Ovary (tissue), 10 donors: ENCODE results near the gene TUBGCP4. TPM values are rescaled to one million over a fixed set of nuclear protein-coding genes. Genes with fewer than 3 reads are reported as not detected.
A peak's percentile ranks its signal among the peaks of the same experiment; 100 is the strongest.

Experiments
- DNase-seq, 5 donors: peaks; one replicate each; pipeline ENCODE4 v3.0.0-alpha.2; 2019 to 2020
- H3K27ac ChIP-seq, 2 donors: fragments of 200-600 bp; one replicate each; pipeline versions ENCODE4 v1.5.1 to v1.8.0; 2019 to 2022
- H3K27me3 ChIP-seq: fragments of 200-600 bp; one replicate; pipeline ENCODE4 v1.8.0; 2022
- H3K36me3 ChIP-seq: fragments of 200-600 bp; sonication (generic); one replicate; pipeline ENCODE4 v1.5.1; 2019
- H3K4me1 ChIP-seq: one replicate; pipeline ENCODE4 v1.8.1; 2013; ENCODE audit warnings: mild to moderate bottlenecking, moderate library complexity; ENCODE audit not compliant: insufficient read depth
- H3K4me3 ChIP-seq: fragments of 200-600 bp; sonication (generic); one replicate; pipeline ENCODE4 v1.5.1; 2017
- H3K9me3 ChIP-seq, 2 donors: fragments of 200-600 bp in 1 of 2; sonication (generic) in 1 of 2; one replicate each; pipeline versions ENCODE4 v1.5.1 to v1.8.1; 2013 to 2019; ENCODE audit warnings: mild to moderate bottlenecking in 1 of 2, moderate library complexity in 1 of 2
- EP300 ChIP-seq: sonication (generic); formaldehyde crosslinking; IDR thresholded peaks from one replicate; pipeline ENCODE4 v1.6.1; 2017; ENCODE audit warnings: antibody characterized with exemption
- POLR2A ChIP-seq: fragments of 450-650 bp; IDR thresholded peaks from one replicate; pipeline ENCODE4 v1.6.1; 2017; ENCODE audit warnings: antibody characterized with exemption, mild to moderate bottlenecking, moderate library complexity
- WGBS, 3 donors: extraction: QIAGEN DNeasy Blood & Tissue Kit in 1 of 3; methylation state at CpG; one replicate each; pipeline versions ENCODE4 v1.1.5 to v1.1.7; 2013 to 2017; 5-methylcytosine and 5-hydroxymethylcytosine counted together
- intact Hi-C, 4 donors: fragments of 100-400 bp; cut with DNase I; formaldehyde crosslinking; loops; one replicate each; pipeline versions ENCODE4 v1.11.0 to v1.15.1; 2022 to 2023
- long read RNA-seq, 3 donors: library from polyadenylated mRNA in 2 of 3; unstranded in 2 of 3; transcript quantifications; one replicate each; pipeline ENCODE4 v2.0.0 and lab custom pipeline, GENCODE V29; 2021 to 2026
- polyA plus RNA-seq, 2 donors: library from polyadenylated mRNA; stranded (reverse); fragments of 200-250 nt in 1 of 2; fragments of 350-450 nt in 1 of 2; fragmentation: Illumina TruSeq in 1 of 2; extraction: RNeasy Lipid Tissue Mini Kit (QIAGEN cat#74804) in 1 of 2; gene quantifications; one replicate each; pipeline ENCODE4 v1.2.3, GENCODE V29; 2013 to 2014
- total RNA-seq, 7 donors: library from RNA; depleted of rRNA in 2 of 7; stranded (reverse); fragments of >200 nt in 2 of 7; fragmentation: NEBNext Ultra II Directional in 3 of 7; extraction: Animal tissue kit (Norgen Biotek cat#: 25700) in 3 of 7; gene quantifications; one replicate each; pipeline versions ENCODE4 v1.1.0 to v1.2.4, GENCODE V29; 2016 to 2023
- TF ChIP-seq, protein P1 (sequence below), 3 donors: fragments of 450-650 bp in 2 of 3; fragments of 200-600 bp in 1 of 3; IDR thresholded peaks; one replicate each; pipeline versions ENCODE4 v1.5.1 to v1.8.0; 2016 to 2022; ENCODE audit warnings: antibody characterized with exemption in 3 of 3, mild to moderate bottlenecking in 1 of 3
- donor health status: DM: no; HTN: no; CAD: no; lungs with moderate emphysema.
- donor health status: DM: no; HTN: no; CAD: no.
- donor health status: Bipolar disorder and iron deficiency.
- donor health status: DM: yes; HTN: yes; CAD: no.
- donor health status: DM: no; HTN: no; CAD: no.
- donor health status: DM: yes; HTN: yes; CAD: no.

Gene TUBGCP4, protein sequence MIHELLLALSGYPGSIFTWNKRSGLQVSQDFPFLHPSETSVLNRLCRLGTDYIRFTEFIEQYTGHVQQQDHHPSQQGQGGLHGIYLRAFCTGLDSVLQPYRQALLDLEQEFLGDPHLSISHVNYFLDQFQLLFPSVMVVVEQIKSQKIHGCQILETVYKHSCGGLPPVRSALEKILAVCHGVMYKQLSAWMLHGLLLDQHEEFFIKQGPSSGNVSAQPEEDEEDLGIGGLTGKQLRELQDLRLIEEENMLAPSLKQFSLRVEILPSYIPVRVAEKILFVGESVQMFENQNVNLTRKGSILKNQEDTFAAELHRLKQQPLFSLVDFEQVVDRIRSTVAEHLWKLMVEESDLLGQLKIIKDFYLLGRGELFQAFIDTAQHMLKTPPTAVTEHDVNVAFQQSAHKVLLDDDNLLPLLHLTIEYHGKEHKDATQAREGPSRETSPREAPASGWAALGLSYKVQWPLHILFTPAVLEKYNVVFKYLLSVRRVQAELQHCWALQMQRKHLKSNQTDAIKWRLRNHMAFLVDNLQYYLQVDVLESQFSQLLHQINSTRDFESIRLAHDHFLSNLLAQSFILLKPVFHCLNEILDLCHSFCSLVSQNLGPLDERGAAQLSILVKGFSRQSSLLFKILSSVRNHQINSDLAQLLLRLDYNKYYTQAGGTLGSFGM
- total RNA-seq (10 to 100 TPM; 10.8 to 17.0 (median 15.4) TPM), polyA plus RNA-seq (10 to 100 TPM in 1 of 2 donors, 1 to 10 TPM in 1; 5.0 to 15.7 TPM)
- long read RNA-seq, donor 1, full-length matches to known transcripts = 33 of 100 reads
- long read RNA-seq, donor 1, partial matches to known transcripts = 7 of 100 reads
- long read RNA-seq, donor 1, other reads (novel, unspliced or antisense) = 60 of 100 reads
- long read RNA-seq, donor 2, full-length matches to known transcripts = 3 of 327 reads
- long read RNA-seq, donor 2, partial matches to known transcripts = 324 of 327 reads
- long read RNA-seq, donor 2, other reads (novel, unspliced or antisense) = 0 of 327 reads
- long read RNA-seq, donor 3, full-length matches to known transcripts = 13 of 29 reads
- long read RNA-seq, donor 3, partial matches to known transcripts = 2 of 29 reads
- long read RNA-seq, donor 3, other reads (novel, unspliced or antisense) = 14 of 29 reads

DNA sequence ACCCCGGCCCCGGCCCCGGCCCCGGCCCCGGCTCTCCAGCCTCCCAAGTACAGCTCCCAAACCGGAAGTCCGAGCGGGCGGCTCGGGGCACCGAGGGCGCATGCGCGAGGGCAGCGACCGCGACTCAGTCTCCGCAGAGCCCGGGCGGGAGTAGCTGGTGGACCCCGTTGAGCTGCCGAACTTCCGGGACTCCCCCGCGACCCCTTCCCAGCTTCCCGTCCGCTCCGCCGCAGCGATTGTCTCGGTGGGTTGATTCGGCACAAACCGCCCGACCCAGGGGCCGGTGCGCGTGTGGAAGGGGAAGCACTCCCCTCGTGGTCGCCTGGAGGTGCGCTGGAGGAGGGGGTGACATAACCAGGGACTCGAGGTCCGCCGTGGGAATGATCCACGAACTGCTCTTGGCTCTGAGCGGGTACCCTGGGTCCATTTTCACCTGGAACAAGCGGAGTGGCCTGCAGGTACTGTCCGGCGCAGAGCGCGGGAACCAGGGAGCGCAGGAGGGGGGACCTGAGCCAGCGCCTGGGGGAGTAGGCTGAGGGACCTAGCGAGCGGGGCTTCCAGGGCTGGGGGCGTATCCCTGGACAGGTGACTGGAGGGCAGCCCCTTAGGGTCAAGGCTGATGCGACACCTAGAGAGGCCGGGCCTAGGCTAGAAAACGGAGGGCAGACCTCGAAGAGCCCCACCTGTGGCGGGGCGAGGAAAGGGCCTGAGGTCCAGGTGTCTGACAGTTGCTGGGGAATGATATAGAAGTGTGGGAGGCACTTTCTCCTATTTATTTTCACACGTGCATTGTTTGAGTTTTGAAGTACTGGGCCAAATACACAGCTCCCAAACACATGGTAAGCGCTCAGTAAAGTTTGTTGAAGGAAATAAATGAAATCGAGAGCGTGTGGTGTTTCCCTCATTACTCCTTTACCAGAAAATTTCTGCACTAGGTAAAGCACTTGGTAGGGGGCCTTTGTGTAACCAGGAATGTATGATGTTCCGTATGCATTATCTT lies at the start of gene TUBGCP4, which contains the start of gene ZSCAN29:
TSS of gene TUBGCP4 (plus strand) at position 127 of the 1,000 bp plus-strand sequence. CDS start at position 381, 254 bp downstream.
TSS of gene ZSCAN29 (minus strand) at position 69 of the 1,000 bp plus-strand sequence. CDS start 1,130 bp downstream, outside the sequence.
- peaks cover 9% of the 10 kb centered on the region for H3K4me1 ChIP-seq
- peak; percentile 76 to 87 (median 82) for DNase-seq
- no peaks in the 10 kb centered on the region for H3K9me3 ChIP-seq
- WGBS, 3 donors = 3 to 4% (median 3%) methylated on average over 58 to 66 of the region's 66 CpGs
- H3K4me3 ChIP-seq = peak within 1 kb of the TSS; percentile 94
- intact Hi-C loops = no loop called here
- no peaks in the 10 kb centered on the region for H3K36me3 ChIP-seq
- H3K27ac ChIP-seq = peak within 1 kb of the TSS in 1 of 2 donors; percentile 77
- TF ChIP-seq EP300 (no peak), POLR2A (no peak)
- TF ChIP-seq, protein P1, sequence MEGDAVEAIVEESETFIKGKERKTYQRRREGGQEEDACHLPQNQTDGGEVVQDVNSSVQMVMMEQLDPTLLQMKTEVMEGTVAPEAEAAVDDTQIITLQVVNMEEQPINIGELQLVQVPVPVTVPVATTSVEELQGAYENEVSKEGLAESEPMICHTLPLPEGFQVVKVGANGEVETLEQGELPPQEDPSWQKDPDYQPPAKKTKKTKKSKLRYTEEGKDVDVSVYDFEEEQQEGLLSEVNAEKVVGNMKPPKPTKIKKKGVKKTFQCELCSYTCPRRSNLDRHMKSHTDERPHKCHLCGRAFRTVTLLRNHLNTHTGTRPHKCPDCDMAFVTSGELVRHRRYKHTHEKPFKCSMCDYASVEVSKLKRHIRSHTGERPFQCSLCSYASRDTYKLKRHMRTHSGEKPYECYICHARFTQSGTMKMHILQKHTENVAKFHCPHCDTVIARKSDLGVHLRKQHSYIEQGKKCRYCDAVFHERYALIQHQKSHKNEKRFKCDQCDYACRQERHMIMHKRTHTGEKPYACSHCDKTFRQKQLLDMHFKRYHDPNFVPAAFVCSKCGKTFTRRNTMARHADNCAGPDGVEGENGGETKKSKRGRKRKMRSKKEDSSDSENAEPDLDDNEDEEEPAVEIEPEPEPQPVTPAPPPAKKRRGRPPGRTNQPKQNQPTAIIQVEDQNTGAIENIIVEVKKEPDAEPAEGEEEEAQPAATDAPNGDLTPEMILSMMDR (IDR thresholded peaks at IDR 0.05) = no peak
- H3K27me3 ChIP-seq = no peaks in the 10 kb centered on the region

DNA sequence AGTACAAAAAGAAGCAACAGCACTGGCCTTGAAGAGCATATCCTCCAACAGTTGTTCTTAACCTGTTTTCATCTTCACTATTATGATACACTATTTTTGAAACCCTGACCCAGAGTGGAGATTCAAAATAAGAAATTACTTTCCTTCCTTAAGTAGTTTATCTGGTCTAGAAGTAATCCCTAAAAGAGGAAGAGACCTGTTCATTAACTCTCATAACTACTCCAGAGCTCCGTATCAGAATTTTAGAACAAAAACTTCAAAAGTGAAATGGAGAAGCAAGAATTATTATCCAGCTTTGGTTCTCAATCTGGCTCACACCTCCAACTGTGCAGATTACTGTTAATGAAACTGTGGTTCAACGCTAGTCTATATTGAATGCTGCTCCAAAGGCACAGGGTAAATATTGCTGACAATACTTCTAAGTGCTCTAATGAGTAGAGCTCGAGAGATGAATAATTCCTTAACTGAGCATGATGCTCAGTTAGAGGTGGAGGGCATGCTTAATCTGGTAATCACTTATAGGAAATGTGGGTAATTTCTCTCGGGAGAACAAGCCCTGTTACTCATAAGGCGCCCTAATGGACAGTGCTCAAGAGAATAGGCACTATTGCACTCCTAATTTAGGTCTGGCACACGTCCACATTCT lies 45.7 kb upstream of the TUBGCP4 start:
- DNase-seq = no peak
- 69 to 74% (median 71%) methylated on average over 6 of the region's 6 CpGs for WGBS, 3 donors
- Histone ChIP-seq H3K9me3 (no peaks in the 10 kb centered on the region), H3K4me3 (no peak overlapping the region), H3K27ac (no peak overlapping the region), H3K4me1 (peaks cover 10% of the 10 kb centered on the region), H3K27me3 (no peaks in the 10 kb centered on the region), H3K36me3 (no peaks in the 10 kb centered on the region)
- no peak for TF ChIP-seq POLR2A
- TF ChIP-seq, protein P1 (IDR thresholded peaks at IDR 0.05) = no peak
- TF ChIP-seq EP300 = no peak
- intact Hi-C loops = no loop called here

DNA sequence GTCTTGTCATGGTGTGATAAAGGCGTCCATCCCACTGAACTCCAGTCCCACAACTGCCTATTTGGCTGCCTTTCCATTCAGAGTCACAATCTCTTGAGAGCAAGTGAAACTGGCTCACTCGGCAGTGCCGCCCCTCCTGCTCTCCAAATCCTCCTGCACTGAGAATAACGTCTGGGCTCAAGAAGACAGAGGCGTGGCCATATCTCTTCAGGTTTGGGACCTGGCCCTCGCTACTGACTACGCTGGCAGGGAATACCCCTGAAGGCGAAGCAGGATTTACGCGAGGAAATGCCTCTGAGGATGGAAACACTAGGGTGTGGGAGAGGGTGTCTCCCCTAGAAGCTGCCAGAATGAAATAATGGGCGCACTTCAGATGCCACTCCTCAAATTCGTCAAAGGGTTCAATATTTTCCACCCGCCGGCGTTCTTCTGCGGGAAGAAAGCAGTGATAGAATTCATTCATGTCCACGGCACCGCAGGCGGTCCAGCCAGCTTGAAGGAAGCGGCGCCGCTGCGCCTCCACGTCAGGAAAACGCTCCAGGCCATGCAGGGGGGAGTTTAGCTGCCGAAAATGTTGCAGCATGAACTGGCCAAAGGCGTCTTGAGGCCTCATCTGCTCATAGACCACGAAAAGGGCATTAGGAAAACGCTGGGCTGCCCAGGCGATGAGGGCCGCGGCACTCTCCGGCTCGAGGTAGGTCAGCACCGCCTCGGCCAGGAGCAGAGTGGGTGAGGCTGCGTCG lies 41.5 kb upstream of the TUBGCP4 start:
- peak in 3 of 5 donors; percentile 29 to 38 (median 34) for DNase-seq
- intact Hi-C loops = no loop called here
- Histone ChIP-seq H3K4me1 (peaks cover 10% of the 10 kb centered on the region), H3K27ac (peak overlapping the region; percentile 79 to 92), H3K27me3 (no peaks in the 10 kb centered on the region), H3K36me3 (no peaks in the 10 kb centered on the region), H3K9me3 (no peaks in the 10 kb centered on the region), H3K4me3 (peak overlapping the region; percentile 87)
- WGBS, 3 donors = 11 to 16% (median 15%) methylated on average over 38 of the region's 38 CpGs
- TF ChIP-seq POLR2A (no peak), EP300 (no peak)
- TF ChIP-seq, protein P1 (IDR thresholded peaks at IDR 0.05) = no peak
